Measurements from ENCODE around the gene EVA1A.
"Not testable (repeated sequence)": the region's sequence is repeated elsewhere in the genome, so short reads cannot be mapped to it uniquely, and the experiment has no call there.

The EVA1A gene

DNA sequence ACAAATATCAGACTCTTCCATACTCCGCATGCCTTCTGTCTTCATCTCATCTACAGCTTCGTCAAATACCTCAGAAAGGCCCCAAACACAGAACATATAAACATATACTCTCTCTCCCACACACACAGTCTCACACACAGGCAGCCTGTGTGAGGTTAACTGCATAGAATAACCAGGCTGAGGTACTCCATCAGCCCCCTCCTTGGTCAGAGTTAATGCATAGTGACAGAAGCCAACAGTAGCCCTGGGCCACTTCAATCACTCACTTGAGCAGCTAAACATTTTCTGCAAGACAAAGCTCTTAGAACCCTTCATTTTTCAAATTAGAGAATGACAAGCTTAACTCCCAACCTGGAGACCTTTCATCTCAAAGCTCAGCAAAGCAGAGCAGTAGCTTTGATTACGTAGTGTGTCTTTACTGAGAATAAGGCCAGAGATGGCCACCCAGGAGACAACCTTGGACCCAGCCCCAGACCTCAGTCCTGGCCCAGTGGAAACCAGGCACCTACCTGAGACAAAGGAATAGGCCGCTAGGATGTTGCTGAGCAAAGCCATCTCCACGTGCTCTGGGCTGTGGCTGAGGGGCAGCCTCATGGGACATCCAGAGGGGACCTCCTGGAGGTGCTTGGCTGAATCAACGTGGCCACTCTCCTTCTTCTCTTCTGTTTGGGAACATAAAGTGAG is 43.0 kb downstream of the EVA1A start:
- DNase-seq (ENCODE audit: low read depth in 2 of 2) = no peak

DNA sequence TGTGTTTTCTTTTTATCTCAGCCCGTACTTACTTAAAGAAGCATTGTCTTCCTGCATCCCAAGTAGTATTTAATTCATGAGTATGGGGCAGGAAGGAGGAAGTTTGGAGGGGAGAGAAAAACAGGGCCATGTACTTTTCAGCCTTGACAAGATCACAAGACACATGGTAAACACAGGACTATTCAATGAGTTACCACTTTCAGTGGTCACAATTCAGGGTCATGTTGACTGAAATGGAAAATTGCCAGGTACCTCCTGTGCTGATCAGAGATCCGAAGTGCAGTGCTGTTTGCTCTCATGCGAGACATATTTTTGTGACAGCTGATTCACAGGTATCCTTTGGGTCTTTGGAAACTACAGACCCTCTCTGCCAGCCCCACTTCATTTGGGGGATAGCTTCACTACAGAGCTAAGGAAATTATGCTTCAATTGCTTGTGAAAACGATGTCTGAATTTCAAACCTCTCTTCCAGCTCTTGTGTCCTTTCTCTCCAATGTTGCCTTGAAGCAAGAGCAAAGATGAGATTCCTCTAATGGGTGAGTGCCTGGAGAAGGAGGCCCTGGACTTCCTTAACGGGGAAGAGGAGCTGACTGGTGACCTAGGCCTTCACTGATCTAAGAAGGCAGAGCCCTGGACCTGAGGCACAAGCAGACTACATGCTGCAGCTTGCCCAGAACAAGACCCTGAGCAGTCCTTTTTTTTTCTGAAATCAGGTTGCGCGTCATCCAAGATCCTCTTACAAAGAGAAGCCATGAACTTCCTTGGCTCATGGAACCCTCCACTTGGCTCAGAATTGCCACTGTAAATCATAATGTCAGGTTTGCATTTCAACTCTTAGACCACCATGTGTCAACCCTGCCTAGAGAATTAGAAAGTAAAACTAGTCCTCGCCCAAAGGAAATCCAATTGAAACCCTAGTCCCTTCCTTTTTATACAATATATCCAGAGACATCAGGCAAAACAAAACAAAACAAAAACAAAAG is 44.1 kb downstream of the EVA1A start:
- DNase-seq (ENCODE audit: low read depth in 2 of 2) = no peak

DNA sequence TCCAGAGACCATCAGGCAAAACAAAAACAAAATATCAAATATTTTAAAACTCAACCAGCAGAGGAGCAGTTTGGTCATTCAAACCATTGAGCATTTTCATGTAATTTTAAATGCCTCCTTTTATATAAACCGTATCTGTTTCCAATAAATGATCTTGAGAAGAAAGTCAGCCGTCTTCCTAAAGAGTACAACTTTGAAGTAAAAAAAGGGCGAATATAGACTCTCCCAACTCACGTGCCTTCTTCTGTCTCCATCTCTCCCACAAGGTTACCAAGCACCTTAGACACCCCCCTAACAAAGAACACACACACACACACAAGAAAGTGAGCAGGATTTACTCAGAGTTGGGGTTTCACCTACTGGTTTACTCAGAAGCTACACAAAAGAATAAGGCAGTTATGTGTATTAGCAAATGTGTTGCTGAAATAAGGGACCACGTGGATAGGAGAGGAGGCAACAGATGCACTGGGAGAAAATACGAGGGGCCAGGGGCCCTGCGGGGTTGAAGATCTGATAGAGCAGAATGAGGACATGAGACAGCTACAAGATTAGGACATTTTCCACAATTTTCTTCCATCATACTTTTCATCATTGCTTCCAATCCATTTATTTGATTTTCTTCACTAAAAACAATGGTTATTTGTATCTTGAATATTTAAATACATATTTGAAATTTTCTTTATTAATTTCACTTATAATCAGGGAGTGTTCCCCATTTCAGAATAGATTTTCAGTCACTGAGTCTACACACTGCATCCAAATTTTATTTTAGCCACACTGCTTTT is 45.0 kb downstream of the EVA1A start:
- no peak for DNase-seq (ENCODE audit: low read depth in 2 of 2)

DNA sequence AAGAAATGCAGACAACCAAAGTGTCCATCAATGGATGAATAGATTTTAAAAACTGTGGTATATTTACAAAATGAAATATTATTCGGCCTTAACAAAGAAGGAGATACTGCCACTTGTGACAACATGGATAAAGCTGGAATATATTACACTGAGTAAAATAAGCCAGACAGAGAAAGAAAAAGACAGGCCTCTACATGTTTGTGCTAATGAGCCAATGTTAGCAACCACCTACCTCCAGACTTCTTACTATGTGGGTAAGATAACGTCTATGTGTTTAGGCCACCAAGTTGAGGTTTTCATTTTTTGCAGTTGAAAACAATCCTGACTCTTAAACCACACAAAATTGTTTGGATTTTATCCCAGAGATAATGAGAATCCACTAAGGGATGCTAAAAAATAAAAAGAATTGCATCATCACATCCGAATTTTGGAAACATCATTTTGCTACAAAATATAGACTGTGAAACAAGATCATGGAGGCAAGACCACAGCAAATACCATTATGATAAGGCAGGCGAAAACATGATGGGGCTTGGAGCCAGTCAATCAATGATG is 47.0 kb downstream of the EVA1A start:
- DNase-seq (ENCODE audit: low read depth in 2 of 2) = no peak

DNA sequence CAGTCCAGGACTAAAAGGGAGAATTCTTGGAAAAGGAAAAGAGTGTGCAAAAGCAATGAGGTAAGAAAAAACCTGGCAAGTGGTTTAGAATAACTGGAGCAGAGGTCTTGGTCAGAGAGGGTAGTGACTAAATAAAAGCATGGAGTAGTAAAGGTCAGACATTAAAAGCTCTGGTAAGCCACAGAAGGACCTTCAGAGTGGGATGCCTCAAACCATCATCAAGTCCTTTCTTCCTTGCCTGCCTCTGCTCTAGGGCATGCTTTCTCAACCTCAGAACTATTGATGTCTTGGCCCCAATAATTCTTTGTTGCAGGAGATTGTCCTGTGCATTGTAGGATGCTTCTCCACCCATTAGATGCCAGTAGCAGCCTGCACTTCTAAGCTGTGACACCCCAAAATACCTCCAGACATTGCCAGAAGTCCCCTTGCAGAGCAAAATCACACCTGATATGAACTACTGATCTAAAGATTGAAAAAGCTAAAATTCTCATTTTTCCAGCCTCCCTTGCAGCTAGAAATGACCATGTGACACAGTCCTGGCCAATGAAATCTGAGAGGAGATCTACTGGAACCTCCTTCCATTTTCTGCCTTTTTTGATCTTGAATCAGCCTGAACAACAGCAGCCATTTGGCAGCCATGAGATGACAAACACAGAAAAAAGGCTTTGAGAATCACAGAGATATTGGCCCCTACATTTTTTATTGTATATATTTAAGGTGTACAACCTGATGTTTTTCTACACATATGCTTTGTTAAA is 48.1 kb downstream of the EVA1A start:
- DNase-seq (ENCODE audit: low read depth in 2 of 2) = no peak

DNA sequence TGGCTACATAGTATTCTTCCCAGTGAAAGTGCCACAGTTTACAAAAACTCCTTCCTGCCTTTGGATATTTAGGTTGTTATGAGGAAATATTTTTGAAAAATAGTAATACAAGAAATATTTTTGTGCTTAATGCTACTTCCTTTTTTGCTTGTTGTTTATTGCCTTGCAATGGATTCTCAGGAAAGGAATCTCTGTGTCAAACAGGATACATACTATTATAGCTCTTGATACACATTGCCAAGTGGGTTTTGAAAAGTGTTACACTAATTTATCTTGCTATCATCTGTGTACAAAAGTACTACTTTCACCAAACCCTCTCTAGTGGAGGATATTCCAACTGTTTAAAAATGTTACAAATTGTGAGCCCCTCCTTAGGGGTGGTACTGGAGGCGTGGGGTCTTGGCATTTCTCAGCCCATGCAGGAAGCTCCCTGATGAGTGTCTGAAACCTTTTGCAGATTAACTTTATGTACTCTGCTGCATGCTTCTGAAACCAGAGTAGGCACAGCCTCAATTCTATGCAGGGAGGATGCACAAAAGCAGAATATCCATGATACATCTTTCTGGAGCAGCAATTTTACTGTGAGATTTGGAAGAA is 54.5 kb downstream of the EVA1A start:
- DNase-seq (ENCODE audit: low read depth in 2 of 2) = no peak

DNA sequence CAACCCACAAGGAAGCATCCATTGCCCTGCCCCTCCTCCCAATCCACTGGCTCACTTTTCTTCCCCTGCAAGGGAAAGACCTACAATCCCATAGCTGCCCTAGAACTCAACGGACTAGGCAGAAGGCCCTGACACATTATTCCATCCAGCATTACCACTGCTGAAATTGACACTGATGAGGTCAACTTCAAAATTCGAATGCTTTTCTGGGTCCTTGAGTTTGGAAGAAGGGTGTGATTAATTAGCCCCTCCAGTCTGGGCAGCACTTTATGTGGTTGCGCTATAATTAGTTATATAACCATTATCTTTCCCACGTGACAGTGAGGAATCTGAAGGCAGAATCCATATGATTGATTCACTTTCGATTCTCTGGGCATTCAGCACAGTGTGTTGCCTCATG is 55.7 kb downstream of the EVA1A start:
- DNase-seq (ENCODE audit: low read depth in 2 of 2) = no peak

DNA sequence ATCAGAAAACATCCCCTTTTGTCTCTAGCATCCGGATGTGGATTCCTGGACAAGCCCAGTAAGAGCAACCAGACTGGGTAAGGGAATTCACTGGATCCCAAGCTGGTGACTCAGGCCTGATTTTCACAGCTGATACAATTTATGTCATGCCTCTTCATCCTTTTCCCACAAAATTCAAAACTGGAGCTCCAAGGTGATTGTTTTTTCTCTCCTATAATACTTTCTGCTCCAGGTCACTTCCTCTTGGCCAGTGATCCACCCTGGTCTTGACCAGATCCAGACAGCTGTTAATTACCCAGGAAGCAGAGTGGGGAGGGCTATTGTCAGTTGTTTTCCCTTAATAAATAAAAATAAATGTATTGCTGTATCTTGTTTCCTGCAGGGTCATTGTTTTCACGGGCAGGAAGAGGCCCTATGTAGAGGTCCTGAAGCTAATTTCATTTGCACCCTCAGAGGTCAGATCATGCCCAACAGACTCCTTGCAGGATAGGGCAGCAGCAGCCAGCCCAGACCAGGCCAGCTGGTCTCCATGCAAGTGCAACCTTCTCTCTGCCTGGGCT is 57.6 kb downstream of the EVA1A start:
- no peak for DNase-seq (ENCODE audit: low read depth in 2 of 2)

DNA sequence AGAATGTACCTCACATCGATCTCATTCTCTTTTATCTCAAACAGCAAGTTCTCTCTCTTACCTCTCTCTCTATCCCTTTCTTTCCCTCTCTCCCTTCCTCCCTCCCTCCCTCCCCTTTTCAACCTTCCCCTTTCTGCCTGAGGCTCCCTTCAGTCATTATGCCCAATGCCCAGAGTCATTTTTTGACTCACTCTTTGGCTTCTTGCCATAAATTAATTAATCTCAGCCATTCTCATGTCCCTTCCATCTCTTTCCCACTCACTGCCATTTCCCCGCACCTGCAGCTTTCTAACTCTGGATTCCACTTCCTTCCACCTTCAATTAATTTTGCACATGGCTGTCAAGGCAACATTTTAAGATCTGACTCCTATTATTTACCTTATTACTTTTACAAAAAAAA is 60.1 kb downstream of the EVA1A start:
- no peak for DNase-seq (ENCODE audit: low read depth in 2 of 2)

DNA sequence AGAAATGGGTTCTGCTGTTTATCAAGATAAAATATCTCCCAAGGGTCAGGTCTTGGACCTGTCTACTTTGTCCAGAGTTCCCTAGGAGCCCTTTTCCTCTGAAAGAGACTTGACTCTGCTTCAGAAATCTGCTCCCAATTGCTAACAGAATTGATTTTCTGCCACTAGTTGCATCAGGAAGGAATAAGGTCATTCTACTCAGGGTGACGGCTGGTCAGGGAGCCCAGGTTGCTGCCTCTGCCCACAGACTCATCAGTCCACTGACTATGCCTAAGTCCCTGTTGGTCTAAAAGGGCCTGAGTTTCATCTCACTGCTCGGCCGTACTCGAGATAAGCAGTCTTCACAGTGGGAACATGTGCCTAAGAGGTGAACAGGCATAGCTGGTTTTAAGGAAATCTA is 61.2 kb downstream of the EVA1A start:
- no peak for DNase-seq (ENCODE audit: low read depth in 2 of 2)

DNA sequence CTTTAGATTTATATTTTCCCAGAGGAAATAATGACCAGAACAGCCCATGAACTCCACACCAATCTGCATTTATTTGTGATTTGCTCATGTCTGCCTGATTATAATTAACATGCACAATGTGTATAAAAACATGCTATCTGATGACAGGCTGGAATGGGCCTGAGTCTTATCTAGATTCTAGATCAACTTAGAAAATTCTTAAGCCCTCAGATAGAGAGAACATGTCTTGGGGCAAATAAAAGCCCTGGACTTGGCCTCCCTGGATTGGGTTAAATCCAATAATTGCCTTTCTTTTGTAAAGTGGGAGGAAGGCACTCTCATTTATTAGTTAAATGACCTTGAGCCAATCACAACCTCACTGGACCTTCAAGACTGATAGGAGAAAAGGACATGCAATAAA is 61.8 kb downstream of the EVA1A start:
- DNase-seq (ENCODE audit: low read depth in 2 of 2) = no peak

DNA sequence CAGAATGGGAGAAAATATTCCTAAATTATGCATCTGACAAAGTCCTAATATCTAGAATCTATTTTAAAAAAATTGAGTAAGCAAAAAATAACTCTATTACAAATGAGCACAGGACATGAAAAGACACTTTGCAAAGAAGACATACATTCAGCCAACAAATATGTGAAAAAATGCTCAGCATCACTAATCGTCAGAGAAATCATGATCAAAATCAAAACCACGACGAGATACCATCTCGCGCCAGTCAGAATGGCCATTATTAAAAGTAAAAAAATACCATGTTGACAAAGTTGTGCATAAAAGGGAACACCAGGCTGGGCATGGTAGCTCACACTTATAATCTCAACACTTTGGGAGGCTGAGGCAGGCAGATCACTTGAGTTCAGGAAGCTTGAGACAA is 63.5 kb downstream of the EVA1A start:
- no peak for DNase-seq (ENCODE audit: low read depth in 2 of 2)

DNA sequence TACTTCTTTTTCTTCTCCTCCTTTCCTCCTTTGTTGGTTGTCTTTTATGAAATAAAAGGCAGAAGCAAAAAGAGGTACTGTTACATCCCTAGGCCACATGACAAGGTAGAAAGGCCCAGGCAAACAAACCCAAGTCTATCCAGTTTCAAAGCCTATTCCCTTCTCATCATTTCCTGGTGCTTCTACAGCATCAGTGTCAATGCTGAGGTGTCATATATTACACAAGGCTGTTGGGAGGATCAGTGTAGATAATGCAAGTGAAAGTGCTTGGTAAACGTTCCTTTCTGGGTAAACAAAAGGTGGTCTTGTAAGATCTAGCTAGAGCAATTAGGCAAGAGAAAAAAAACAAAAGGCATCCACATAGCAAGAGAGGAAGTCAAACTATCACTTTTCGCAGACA is 64.9 kb downstream of the EVA1A start:
- DNase-seq (ENCODE audit: low read depth in 2 of 2) = no peak

DNA sequence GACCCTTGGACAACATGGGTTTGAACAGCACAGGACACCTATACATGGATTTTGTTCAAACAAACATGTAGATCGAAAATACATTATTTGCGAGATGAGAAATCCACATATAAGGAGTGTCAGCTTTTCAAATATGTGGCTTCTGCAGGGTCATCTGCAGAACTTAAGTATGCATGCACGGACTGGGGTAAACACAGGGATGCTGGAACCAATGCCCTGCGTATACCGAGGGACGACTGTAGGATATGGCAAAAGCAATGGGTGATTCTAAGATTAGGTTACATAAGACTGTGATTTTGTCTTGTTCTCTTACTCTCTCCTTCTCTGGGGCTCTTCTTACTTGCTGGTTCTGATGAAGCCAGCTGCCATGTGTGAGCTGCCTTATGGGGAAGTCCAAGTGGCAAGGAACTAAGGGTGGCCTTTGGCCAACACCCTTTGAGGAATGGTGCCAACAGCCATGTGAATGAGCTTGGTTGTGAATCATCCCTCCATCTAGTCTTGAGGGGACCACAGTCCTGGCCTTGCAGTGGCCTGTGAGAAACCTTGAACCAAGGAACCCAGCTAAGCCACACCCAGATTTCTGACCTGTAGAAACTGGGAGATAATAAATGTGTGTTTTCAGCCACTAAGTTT is 66.5 kb downstream of the EVA1A start:
- DNase-seq (ENCODE audit: low read depth in 2 of 2) = no peak

DNA sequence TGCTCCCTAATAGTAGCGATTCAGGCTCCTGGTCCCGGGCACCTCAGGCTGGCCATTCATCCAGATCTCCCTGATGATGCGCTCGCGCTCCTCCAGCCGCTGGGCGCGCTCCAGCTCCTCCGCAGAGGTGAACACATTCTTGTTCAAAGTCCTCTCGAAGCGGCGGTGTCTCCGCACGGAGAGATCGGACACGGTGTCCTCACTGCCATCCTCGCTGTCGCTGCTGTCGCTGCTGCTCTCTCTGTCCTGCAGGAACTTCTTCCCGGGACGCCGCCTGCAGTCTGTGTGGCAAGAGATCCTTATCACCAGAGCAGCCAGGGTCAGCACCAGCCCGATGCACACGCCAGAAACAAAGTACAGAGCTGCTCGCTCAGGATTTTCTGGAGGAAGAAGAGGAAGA is 67.5 kb downstream of the EVA1A start:
- no peak for DNase-seq (ENCODE audit: low read depth in 2 of 2)

DNA sequence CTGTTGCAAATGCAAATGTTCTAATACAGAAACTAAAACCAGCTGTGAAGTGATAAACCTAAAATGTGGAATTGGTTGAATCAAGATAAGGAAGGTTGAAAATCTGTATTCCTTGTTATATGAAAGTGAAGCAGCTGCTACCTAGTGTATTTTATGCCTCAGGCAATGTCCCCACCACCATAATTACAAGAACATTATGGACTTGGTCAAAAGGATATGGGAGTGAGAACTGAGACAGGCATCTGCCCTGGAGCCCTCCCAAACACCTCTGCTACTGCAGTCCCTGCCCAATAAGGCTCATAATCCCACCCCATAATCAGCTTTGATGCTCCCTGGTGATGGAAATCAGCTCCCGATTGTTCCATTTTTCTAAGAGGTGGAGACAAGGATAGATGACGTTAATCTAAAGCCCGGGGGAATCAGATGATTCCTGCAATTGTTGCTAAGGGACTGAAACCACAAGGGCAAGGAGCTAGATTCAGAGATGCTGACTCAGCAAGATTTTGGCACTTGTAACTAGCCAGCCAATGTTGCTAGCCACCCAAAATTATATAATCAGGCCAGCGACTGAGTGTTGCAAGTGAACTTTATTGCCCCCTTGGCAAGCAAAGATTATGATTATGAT is 69.5 kb downstream of the EVA1A start:
- DNase-seq (ENCODE audit: low read depth in 2 of 2) = no peak

DNA sequence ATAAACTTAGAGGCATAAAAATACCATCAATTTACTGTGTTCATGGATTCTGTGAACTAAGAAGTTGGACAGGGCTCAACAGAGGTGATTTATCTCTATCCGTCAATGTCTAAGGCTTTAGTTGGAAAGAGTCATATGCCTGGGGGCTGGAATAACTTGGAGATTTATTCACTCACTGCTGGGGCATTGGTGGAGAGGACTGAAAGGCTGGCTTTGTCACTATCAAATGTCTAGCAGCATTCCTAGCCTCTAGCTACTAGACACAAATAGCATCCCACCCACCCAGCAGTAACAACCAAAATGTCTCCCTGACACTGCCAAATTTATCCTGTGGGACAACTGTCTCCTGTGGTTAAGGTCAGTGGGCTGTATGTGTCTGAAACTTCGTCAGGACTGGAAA is 71.0 kb downstream of the EVA1A start:
- DNase-seq (ENCODE audit: low read depth in 2 of 2) = no peak

DNA sequence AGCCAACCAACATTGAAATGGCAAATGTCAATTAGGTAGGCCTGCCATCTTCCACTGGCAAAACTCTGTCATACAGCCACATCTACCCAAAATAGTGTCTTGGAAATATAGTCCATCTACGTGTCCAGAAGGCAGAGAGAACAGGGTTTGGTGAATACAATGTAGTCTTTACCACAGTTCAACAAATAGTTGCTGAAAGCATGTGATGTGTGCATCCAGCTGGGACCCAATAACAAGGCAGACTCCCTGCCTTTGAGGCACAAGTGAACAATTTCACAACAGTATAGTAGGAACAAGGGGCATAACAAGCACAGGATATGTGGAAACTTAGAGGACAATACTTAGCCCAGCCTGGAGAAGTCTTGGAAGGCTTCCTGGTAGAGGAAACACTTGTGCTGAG is 72.6 kb downstream of the EVA1A start:
- no peak for DNase-seq (ENCODE audit: low read depth in 2 of 2)

DNA sequence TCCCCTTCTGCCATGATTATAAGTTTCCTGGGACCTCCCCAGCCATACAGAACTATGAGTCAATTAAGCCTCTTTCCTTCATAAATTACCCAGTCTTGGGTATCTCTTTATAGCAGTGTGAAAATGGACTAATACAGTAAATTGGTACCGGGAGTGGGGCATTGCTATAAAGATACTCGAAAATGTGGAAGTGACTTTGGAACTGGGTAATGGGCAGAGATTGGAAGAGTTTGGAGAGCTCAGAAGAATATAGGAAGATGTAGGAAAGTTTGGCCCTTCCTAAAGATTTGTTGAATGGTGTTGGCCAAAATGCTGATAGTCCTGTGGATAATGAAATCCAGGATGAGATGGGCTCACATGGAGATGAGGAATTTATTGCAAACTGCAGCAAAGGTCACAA is 74.0 kb downstream of the EVA1A start:
- DNase-seq (ENCODE audit: low read depth in 2 of 2) = not testable (repeated sequence)

DNA sequence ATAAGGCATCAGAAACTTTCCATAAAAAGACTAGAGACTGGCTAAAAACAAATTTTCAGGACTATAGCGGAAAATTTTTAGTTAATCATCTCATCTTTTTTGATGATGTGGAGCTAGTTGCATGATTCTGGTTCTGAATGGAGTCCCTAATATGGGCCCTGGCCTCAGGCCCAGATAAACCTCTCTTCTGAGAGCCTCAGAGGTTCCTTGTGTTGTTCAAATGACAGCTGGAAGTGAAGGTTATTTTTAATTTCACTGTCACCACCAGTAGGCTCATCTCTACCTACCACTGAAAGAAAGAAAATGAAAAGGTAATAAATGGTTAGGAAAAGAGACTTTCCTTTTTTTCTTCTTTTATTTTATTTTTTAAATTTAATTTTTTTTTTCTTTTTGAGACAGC is 75.9 kb downstream of the EVA1A start:
- DNase-seq (ENCODE audit: low read depth in 2 of 2) = no peak
